Measurements from ENCODE around the gene PLAAT3. TPM values are rescaled to one million over a fixed set of nuclear protein-coding genes. Genes with fewer than 3 reads are reported as not detected.
A peak's percentile ranks its signal among the peaks of the same experiment; 100 is the strongest.

PLAAT3 gene
- total RNA-seq, 1 donor from 2014 or later, result 70.3 TPM

- H3K36me3 ChIP-seq, result no peaks in the 10 kb centered on the region
- no peaks in the 10 kb centered on the region for H3K27me3 ChIP-seq
- no peak overlapping the region for H3K4me3 ChIP-seq
- peak; percentile 87 for DNase-seq
- H3K9me3 ChIP-seq, result no peaks in the 10 kb centered on the region
- peak overlapping the region; percentile 86 for H3K27ac ChIP-seq
- H3K4me1 ChIP-seq, result peaks cover 10% of the 10 kb centered on the region
- intact Hi-C loops (cut with DNase I), result no loop called here
- no peak for TF ChIP-seq CTCF (IDR thresholded peaks at IDR 0.05)
- ATAC-seq, result peak; percentile 88
These were observed 53.6 kb downstream of the PLAAT3 start for GRCh38 chr11:63560506-63561180.

GRCh38 chr11:63558459-63559157 lies 55.6 kb downstream of the PLAAT3 start:
- intact Hi-C loops (cut with DNase I), result no loop called here
- Histone ChIP-seq H3K27ac (peak overlapping the region; percentile 86), H3K4me1 (peaks cover 11% of the 10 kb centered on the region), H3K4me3 (no peak overlapping the region), H3K9me3 (no peaks in the 10 kb centered on the region), H3K27me3 (no peaks in the 10 kb centered on the region), H3K36me3 (no peaks in the 10 kb centered on the region)
- no peak for TF ChIP-seq CTCF (IDR thresholded peaks at IDR 0.05)
- ATAC-seq (peak; percentile 25), DNase-seq (no peak)

- intact Hi-C loops (cut with DNase I), result no loop called here
- Histone ChIP-seq H3K27me3 (no peaks in the 10 kb centered on the region), H3K4me3 (no peak overlapping the region), H3K4me1 (peaks cover 16% of the 10 kb centered on the region), H3K9me3 (no peaks in the 10 kb centered on the region), H3K36me3 (no peaks in the 10 kb centered on the region), H3K27ac (no peak overlapping the region)
- ATAC-seq (no peak), DNase-seq (no peak)
- TF ChIP-seq CTCF (IDR thresholded peaks at IDR 0.05), result no peak
These were observed 56.7 kb downstream of the PLAAT3 start for GRCh38 chr11:63557570-63557969.

GRCh38 chr11:63556404-63557013 lies 57.7 kb downstream of the PLAAT3 start:
- intact Hi-C loops (cut with DNase I), result no loop called here
- H3K4me3 ChIP-seq, result no peak overlapping the region
- ATAC-seq, result no peak
- H3K27ac ChIP-seq, result no peak overlapping the region
- H3K27me3 ChIP-seq, result no peaks in the 10 kb centered on the region
- peaks cover 16% of the 10 kb centered on the region for H3K4me1 ChIP-seq
- DNase-seq, result no peak
- no peaks in the 10 kb centered on the region for H3K36me3 ChIP-seq
- no peak for TF ChIP-seq CTCF (IDR thresholded peaks at IDR 0.05)
- H3K9me3 ChIP-seq, result no peaks in the 10 kb centered on the region

GRCh38 chr11:63554877-63555223 lies 59.4 kb downstream of the PLAAT3 start:
- DNase-seq, result no peak
- intact Hi-C loops (cut with DNase I), result no loop called here

More at GRCh38 chr11:63554877-63555223, 59.4 kb downstream of the PLAAT3 start:
- no peaks in the 10 kb centered on the region for H3K9me3 ChIP-seq
- no peaks in the 10 kb centered on the region for H3K27me3 ChIP-seq
- no peak overlapping the region for H3K4me3 ChIP-seq
- H3K36me3 ChIP-seq, result no peaks in the 10 kb centered on the region
- peaks cover 11% of the 10 kb centered on the region for H3K4me1 ChIP-seq
- H3K27ac ChIP-seq, result no peak overlapping the region
- TF ChIP-seq CTCF (IDR thresholded peaks at IDR 0.05), result no peak
- ATAC-seq, result no peak

All from upper lobe of right lung (tissue), 1 donor.